ENCODE results near the gene LRRC70. TPM values are rescaled to one million over a fixed set of nuclear protein-coding genes. Genes with fewer than 3 reads are reported as not detected.
"Not testable (repeated sequence)": the region's sequence is repeated elsewhere in the genome, so short reads cannot be mapped to it uniquely, and the experiment has no call there.

The LRRC70 gene
- polyA plus RNA-seq, 4 donors = 5.3 to 7.8 (median 6.0) TPM

DNA sequence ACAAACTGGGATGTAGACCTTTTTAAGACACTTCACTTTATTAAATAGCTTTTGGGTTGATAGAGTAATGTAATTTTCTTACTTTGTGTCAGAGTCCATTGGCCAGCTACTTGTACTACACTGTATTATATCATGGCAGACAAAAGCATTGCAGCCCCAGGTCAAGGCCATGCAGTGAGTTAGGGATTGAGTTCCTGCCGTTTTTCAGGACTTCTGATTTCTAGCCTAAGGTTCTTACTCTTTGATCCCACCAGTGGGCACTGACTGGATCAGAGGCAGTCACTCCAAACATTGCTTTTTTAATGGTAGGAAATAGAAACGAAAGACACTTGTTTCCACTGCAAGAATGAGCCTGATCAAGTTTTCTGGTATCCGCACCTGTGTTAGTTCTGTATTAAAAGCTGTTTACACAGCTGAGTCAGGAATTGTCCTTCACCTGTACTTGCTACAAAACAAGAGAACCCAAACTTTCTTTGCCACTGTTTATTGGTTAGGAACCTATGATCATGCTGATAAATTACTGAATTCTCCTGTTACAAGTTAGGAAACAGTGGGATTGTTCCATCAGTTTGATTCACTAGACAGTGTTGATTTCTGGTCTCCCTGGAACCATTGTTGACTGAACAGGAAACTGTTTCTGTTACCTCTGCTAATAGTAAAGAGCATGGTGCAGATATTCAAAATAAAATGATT is 22.1 kb downstream of the LRRC70 start:
- no peak for DNase-seq (ENCODE audit: low read depth in 4 of 4, low spot score in 3 of 4)

DNA sequence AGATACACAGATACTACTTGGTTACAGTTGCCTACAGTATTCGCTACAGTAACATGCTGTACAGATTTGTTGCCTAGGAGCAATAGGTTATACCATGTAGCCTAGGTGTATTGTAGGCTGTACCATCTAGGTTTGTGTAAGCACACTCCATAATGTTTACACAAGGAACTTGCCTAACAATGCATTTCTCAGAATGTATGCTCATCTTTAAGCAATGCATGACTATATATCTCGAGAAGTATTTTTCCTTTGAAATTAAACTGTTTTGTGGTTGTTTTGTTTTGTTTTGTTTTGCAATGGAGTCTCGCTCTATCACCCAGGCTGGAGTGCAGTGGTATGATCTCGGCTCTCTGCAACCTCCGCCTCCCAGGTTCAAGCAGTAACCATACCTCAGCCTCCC is 25.3 kb downstream of the LRRC70 start:
- no peak for DNase-seq (ENCODE audit: low read depth in 4 of 4, low spot score in 3 of 4)

DNA sequence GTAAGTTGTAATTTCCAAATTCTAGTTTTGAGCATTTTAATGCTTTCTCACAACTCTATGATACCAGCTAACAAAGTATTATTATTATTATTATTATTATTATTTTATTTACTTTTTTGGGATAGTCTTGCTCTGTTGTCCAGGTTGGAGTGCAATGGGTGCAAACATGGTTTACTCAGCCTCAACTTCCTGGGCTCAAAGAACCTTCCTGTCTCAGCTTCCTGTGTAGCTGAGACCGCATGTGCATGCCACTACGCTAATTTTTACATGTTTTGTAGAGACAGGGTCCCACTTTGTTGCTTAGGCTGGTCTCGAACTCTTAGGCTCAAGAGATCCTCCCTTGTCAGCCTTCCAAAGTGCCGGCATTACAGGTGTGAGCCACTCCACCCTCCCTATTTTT is 27.0 kb downstream of the LRRC70 start:
- DNase-seq (ENCODE audit: low read depth in 4 of 4, low spot score in 3 of 4) = no peak

DNA sequence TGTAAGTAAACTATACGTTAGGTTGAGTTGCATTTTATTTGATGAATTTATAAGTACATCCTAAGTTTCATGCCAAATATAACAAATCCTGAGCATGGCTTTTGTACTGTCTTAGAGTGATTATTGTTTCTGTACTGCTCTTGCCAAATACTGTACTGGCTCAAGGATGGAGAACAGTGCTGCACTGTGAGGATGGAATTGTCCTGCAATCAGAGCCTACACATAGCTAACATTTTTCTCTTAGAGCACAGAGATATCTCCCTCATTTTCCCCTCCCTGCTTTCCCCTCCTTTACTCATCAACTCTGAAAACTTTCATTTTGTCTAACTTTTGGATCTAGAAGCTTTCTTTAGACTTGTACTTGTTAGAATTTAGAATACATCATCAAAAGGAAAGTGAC is 28.3 kb downstream of the LRRC70 start:
- DNase-seq (ENCODE audit: low read depth in 4 of 4, low spot score in 3 of 4) = no peak

DNA sequence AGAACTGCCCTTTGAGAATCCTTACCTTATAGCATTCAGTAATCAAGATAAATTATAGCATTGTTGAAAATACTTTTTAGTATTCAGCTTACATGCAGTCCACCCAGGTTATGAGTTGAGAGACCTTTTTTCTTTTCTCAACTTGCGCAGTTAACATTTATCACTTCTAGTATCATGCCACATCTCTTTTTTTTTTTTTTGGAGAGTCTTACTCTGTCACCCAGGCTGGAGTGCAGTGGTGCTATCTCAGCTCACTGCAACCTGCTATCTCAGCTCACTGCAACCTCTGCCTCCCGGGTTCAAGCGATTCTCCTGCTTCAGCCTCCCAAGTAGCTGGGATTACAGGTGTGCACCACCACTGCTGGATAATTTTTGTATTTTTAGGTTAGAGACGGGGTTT is 29.0 kb downstream of the LRRC70 start:
- no peak for DNase-seq (ENCODE audit: low read depth in 4 of 4, low spot score in 3 of 4)

DNA sequence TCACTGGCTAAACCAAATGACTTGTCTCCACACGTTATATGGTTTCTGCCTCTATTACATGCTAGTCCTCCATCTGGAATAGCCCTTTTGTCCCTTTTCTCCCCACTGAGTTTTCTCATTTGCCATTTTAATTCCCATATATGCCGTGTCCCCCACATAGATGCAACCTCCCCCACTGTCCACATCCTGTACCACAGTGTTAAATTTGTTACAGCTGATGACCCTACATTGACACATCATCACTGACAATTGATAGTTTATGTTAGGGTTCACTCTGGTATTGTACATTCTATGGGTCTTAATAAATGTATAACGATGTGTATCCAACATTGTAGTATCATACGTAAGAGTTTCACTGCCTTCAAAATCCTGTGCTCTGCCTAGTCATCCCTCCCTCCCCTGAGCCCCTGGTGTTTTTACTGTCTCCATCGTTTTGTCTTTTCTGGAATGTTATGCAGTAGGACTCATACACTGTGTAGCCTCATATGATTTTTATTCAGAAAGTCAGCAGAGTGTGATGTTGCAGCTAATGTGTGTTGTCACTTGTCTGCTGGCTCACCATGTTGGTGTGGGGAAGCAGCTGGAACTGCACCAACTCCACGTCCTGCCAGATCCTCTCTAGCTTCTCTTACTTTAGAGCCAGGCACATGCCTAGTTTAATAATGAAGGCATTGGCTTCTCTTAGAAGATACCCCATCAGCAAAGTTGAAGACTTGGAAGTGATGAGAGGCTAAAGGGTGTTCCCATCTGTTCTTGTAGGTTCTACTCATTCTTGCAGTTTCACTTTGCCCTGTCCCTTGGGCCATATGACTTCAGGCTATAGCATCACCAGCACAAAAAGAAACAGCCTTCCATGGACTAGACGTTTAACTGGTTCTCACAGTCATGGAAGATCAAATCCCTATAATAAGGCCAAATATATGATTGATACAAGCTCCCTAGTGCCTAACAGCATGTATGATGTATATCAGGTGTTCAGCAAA is 30.2 kb downstream of the LRRC70 start:
- no peak for DNase-seq (ENCODE audit: low read depth in 4 of 4, low spot score in 3 of 4)

DNA sequence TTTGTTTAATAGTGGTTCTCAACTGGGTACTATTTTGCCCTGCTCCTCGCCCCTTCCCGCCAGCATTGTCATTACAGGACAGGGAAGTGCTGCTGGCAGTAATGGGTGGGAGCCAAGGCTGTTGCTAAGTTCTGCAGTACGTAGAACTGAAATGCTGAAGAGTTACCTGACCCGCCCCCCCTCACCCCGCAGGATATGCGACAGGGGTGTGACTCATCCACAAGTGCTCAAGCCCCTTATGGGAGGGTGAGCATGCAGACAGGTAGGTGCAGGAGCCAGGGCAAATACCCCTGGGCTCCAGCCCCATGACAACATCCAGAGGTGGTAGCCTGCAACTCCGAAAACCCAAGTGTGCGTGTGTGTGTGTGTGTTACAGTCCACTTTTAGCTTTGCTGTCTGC is 35.7 kb downstream of the LRRC70 start:
- DNase-seq (ENCODE audit: low read depth in 4 of 4, low spot score in 3 of 4) = no peak

DNA sequence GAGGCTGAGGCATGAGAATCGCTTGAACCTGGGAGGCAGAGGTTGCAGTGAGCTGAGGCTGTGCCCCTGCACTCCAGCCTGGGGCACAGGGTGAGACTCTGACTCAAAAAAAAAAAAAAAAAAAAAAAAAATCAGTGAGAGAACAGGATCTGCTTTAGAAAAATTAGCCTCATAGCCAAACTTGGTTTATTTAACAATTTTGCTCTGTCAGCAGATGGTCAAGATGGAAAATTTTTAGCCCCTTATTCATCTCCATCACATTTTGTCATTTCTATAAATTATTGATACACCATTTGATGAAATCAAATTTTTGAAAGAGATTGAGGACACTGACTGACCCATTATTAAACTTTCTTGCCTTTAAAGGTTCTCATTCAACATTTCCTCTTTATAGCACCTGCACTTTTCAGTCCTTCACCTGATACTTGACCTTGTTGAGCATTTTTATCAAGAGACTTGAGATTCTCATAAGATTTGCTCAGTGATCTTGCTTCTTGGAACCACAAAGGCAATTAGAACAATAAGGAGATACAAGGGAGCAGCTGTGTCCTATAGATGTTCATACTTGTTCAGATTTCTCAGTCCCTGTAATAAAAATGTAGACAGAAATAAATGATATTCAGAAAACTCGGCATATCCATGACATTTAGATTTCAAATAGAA is 38.1 kb downstream of the LRRC70 start:
- no peak for DNase-seq (ENCODE audit: low read depth in 4 of 4, low spot score in 3 of 4)

DNA sequence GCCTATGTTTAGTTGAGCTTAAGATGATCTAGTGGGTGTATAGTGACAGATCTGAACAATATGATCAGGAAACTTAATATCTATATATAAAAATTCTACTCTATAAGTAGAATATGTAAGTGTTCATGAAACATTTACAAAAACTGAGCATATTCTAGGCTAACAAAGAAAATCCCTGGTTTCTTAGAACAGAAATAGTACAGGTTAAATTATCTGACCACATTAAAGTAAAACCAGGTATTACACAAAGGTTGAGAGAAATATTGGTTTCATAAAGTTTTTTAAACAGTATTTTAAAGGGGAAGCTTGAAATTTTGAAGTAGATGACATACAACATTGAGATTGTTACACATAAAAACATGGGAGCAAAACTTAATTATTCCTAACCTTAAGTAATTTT is 39.3 kb downstream of the LRRC70 start:
- DNase-seq (ENCODE audit: low read depth in 4 of 4, low spot score in 3 of 4) = no peak

DNA sequence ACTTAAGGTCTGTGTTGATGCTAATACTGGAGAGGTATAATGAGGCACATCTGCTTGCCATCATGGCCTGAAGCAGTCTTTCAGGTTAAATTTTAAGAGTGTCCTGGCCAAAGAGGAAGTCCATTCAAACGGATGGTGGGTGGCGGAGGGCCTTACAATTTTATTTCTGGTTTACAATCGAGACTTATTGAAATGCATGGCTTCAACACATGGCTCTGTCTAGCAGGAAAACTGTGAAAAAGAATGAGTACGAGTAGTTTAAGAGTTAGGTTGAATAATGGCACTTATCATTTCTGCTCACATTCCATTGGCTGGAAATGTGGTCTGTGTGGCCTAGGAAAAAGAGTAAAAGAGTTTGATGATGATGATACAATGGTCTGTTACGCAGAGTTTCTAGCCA is 42.1 kb downstream of the LRRC70 start:
- DNase-seq (ENCODE audit: low read depth in 4 of 4, low spot score in 3 of 4) = no peak

DNA sequence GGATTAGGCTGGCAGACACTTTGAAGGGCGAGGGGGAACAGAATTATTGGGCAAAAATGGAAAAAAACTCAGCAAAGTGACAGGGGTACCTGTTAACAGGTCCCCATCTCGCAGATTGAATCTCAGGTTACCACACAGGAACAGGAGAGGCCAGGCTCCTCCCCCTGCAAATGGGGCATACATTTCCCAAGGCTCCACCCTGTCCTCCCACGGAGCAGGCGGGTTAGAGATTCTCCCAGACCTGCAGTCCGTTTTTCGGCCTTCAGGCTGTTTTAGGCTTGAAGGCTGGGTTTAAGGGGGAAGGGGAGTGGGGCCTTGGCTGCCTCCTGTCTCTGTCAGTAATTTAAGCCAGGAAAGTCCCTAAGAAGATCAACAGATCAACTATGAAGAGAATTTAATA is 42.7 kb downstream of the LRRC70 start:
- no peak for DNase-seq (ENCODE audit: low read depth in 4 of 4, low spot score in 3 of 4)

DNA sequence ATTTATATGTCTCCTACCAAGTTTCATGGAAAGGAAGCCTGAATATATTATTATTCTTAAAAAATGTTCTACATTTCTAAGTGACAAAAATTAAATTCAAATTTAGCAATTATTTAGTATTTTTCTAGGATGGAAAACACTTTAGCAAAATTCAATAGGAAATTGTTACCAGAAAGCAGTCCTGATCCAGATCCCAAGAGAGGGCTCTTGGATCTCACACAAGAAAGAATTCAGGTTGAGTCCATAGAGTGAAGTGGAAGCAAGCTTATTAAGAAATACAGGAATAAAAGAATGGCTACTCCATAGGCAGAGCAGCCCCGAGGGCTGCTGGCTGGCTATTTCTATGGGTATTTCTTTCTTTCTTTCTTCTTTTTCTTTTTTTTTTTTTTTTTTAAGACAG is 44.7 kb downstream of the LRRC70 start:
- DNase-seq (ENCODE audit: low read depth in 4 of 4, low spot score in 3 of 4) = no peak

DNA sequence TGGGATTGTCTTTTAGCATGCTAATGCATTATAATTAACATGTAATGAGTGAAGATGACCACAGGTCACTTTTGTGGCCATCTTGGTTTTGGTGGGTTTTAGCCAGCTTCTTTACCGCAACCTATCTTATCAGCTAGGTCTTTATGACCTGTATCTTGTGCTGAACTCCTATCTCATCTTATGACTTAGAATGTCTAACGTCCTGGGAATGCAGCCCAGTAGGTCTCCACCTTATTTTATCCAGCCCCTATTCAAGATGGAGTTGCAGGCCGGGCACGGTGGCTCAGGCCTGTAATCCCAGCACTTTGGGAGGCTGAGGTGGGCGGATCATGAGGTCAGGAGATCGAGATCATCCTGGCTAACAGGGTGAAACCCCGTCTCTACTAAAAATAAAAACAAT is 45.8 kb downstream of the LRRC70 start:
- DNase-seq (ENCODE audit: low read depth in 4 of 4, low spot score in 3 of 4) = not testable (repeated sequence)

DNA sequence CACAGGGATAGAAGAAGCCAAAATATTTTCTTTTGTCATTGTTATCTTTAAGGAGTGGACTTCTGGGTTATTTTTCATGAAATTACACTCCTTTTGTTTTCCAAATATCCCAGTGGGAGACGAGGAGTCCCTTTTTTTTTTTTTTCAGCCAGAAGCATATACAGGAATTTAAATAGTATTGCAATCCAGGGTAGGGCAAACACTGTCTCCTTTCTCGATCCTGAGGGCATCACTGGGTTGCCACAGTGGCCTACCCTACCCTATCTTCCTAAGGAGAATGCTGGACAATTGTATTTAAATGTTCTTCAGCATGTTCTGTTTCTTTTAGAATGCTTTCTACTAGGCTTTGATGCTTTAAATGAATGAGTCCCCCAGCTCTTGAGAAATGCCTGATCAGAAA is 47.9 kb downstream of the LRRC70 start:
- no peak for DNase-seq (ENCODE audit: low read depth in 4 of 4, low spot score in 3 of 4)

DNA sequence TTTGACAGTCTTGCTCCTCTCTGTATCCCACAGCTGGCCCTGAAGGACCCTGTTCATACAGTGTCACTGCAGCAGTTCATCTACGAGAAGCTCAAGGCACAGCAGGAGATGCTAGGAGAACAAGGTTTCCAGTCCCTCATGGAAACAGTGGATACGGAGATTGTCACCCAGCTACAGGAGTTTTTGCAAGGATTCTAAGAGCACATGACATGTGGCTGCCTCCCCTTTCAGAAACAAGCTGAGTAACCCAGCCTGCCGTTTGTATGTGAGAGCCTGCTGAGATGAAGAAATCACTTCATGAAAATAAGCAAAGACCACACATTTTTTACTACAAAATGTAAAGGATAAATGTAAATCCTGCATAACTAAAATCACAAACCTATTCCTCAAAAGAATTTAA is 48.5 kb downstream of the LRRC70 start:
- no peak for DNase-seq (ENCODE audit: low read depth in 4 of 4, low spot score in 3 of 4)

DNA sequence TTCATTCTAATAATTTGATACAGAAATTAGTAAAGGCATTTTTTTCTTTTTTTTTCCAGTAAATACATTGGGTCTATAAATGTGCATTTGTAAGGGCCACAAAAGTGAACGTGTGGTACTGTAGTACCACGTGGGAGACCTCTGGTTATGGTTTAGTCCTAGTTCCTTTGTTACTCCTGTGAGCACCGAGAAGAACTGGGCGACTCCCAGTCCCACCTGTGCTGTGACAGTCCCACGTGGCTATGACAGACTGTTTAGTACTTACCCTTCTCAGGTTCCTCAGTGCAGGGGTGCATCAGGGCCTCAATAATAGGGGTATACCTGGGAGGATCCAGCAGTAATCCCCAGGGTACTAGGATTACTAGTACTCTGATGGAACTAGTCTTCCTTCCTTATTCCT is 49.3 kb downstream of the LRRC70 start:
- DNase-seq (ENCODE audit: low read depth in 4 of 4, low spot score in 3 of 4) = no peak

Other genes with a start within 250 kb of the LRRC70 start
- gene DIMT1, start 174.9 kb upstream of the LRRC70 start, polyA plus RNA-seq (ENCODE audit: insufficient read length in 4 of 4) = 10 to 100 TPM; 36.6 to 44.1 (median 40.8) TPM
- gene IPO11, start 166.1 kb upstream of the LRRC70 start, polyA plus RNA-seq (ENCODE audit: insufficient read length in 4 of 4) = 10 to 100 TPM; 26.3 to 43.1 (median 37.2) TPM